Testis (tissue), 2 donors: ENCODE measurements around the gene PYDC1.

ENCODE experiments used
- POLR2A ChIP-seq: fragments of 450-650 bp; IDR thresholded peaks from one replicate; pipeline ENCODE4 v1.6.1; 2017; ENCODE audit warnings: antibody characterized with exemption, mild to moderate bottlenecking, moderate library complexity
- TF ChIP-seq, protein P1 (sequence below), 3 experiments: fragments of 450-650 bp in 2 of 3; fragments of 200-600 bp in 1 of 3; sonication (generic) in 1 of 3; IDR thresholded peaks; one replicate each; pipeline ENCODE4 v1.5.1; 2016 to 2019; ENCODE audit warnings: antibody characterized with exemption in 3 of 3, mild to moderate bottlenecking in 2 of 3, moderate library complexity in 1 of 3

DNA sequence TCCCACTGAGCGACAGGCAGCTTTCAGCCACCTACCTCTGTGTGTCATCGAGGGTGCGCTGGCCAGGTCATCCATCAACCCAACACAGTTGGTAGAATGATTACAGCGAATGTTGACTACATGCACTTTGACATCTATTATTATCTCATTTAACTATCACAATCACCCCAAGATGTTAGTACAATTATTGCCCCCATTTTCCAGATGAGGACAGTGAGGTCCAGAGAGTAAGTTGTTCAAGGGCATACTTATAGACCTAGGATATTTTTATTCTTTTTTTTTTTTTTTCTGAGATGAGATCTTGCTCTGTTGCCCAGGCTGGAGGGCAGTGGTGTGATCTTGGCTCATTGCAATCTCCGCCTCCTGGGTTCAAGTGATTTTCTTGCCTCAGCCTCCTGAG lies 34.5 kb upstream of the PYDC1 start:
- TF ChIP-seq, protein P1, sequence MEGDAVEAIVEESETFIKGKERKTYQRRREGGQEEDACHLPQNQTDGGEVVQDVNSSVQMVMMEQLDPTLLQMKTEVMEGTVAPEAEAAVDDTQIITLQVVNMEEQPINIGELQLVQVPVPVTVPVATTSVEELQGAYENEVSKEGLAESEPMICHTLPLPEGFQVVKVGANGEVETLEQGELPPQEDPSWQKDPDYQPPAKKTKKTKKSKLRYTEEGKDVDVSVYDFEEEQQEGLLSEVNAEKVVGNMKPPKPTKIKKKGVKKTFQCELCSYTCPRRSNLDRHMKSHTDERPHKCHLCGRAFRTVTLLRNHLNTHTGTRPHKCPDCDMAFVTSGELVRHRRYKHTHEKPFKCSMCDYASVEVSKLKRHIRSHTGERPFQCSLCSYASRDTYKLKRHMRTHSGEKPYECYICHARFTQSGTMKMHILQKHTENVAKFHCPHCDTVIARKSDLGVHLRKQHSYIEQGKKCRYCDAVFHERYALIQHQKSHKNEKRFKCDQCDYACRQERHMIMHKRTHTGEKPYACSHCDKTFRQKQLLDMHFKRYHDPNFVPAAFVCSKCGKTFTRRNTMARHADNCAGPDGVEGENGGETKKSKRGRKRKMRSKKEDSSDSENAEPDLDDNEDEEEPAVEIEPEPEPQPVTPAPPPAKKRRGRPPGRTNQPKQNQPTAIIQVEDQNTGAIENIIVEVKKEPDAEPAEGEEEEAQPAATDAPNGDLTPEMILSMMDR (IDR thresholded peaks at IDR 0.05): no peak
- no peak for TF ChIP-seq POLR2A
